Ascending aorta (tissue), 2 donors: Measurements from ENCODE around the gene ADAMTSL2. TPM values are rescaled to one million over a fixed set of nuclear protein-coding genes. Genes with fewer than 3 reads are reported as not detected.
"Not testable (repeated sequence)": the region's sequence is repeated elsewhere in the genome, so short reads cannot be mapped to it uniquely, and the experiment has no call there.

Experiments
- DNase-seq, 2 donors: peaks; one replicate each; pipeline ENCODE4 v3.0.0-alpha.2; 2019; ENCODE audit warnings: low spot score in 2 of 2
- H3K27ac ChIP-seq, 2 donors: fragments of 200-600 bp; sonication (generic); one replicate each; pipeline ENCODE4 v1.5.1; 2016 to 2017; ENCODE audit warnings: mild to moderate bottlenecking in 1 of 2
- H3K27me3 ChIP-seq: fragments of 200-600 bp; sonication (generic); one replicate; pipeline ENCODE4 v1.5.1; 2017
- H3K36me3 ChIP-seq, 2 donors: fragments of 200-600 bp; sonication (generic); one replicate each; pipeline ENCODE4 v1.5.1; 2016
- H3K4me1 ChIP-seq, 2 donors: fragments of 200-600 bp; sonication (generic); one replicate each; pipeline ENCODE4 v1.5.1; 2016 to 2017; ENCODE audit warnings: mild to moderate bottlenecking in 1 of 2
- H3K4me3 ChIP-seq, 2 donors: fragments of 200-600 bp; sonication (generic); one replicate each; pipeline ENCODE4 v1.5.1; 2016 to 2017; ENCODE audit warnings: mild to moderate bottlenecking in 1 of 2
- H3K9me3 ChIP-seq, 2 donors: fragments of 200-600 bp; sonication (generic); one replicate each; pipeline ENCODE4 v1.5.1; 2016
- intact Hi-C: fragments of 100-400 bp; cut with DNase I; formaldehyde crosslinking; loops from one replicate; pipeline ENCODE4 v1.15.1; 2023
- total RNA-seq: library from RNA; depleted of rRNA; stranded (reverse); fragments of >200 nt; gene quantifications from one replicate; pipeline ENCODE4 v1.1.0, GENCODE V29; 2016
- TF ChIP-seq, protein P1 (sequence below), 3 experiments: fragments of 200-600 bp in 2 of 3; fragments of 450-650 bp in 1 of 3; sonication (generic) in 2 of 3; IDR thresholded peaks; one replicate each; pipeline ENCODE4 v1.5.1; 2016 to 2019; ENCODE audit warnings: antibody characterized with exemption in 3 of 3, mild to moderate bottlenecking in 1 of 3, moderate library complexity in 1 of 3

The ADAMTSL2 gene
- total RNA-seq, 1 donor from 2014 or later, result 3.4 TPM

- intact Hi-C loops, result no loop called here
- TF ChIP-seq, protein P1, sequence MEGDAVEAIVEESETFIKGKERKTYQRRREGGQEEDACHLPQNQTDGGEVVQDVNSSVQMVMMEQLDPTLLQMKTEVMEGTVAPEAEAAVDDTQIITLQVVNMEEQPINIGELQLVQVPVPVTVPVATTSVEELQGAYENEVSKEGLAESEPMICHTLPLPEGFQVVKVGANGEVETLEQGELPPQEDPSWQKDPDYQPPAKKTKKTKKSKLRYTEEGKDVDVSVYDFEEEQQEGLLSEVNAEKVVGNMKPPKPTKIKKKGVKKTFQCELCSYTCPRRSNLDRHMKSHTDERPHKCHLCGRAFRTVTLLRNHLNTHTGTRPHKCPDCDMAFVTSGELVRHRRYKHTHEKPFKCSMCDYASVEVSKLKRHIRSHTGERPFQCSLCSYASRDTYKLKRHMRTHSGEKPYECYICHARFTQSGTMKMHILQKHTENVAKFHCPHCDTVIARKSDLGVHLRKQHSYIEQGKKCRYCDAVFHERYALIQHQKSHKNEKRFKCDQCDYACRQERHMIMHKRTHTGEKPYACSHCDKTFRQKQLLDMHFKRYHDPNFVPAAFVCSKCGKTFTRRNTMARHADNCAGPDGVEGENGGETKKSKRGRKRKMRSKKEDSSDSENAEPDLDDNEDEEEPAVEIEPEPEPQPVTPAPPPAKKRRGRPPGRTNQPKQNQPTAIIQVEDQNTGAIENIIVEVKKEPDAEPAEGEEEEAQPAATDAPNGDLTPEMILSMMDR (IDR thresholded peaks at IDR 0.05), result no peak
- peaks cover 11 to 32% of the 10 kb centered on the region in 2 donors for H3K4me1 ChIP-seq
- no peak overlapping the region for H3K4me3 ChIP-seq
- no peak for DNase-seq
- no peak overlapping the region for H3K27ac ChIP-seq
- H3K9me3 ChIP-seq, result no peaks in the 10 kb centered on the region
- no peaks in the 10 kb centered on the region for H3K36me3 ChIP-seq
- no peaks in the 10 kb centered on the region for H3K27me3 ChIP-seq
Measured at GRCh38 chr9:133563291-133563796, 28.8 kb downstream of the ADAMTSL2 start.

- DNase-seq, intact Hi-C loops, H3K9me3 ChIP-seq, H3K27me3 ChIP-seq, H3K27ac ChIP-seq, H3K4me3 ChIP-seq, H3K36me3 ChIP-seq: not testable (repeated sequence)
- H3K4me1 ChIP-seq, result peaks cover 11 to 29% of the 10 kb centered on the region in 2 donors
Measured at GRCh38 chr9:133563814-133564213, 29.3 kb downstream of the ADAMTSL2 start.

GRCh38 chr9:133564451-133565116 is 30.1 kb downstream of the ADAMTSL2 start:
- TF ChIP-seq, protein P1 (IDR thresholded peaks at IDR 0.05), result peak in 1 of 3 experiments; percentile 9
- no peak for DNase-seq
- intact Hi-C loops, result no loop called here

DNA sequence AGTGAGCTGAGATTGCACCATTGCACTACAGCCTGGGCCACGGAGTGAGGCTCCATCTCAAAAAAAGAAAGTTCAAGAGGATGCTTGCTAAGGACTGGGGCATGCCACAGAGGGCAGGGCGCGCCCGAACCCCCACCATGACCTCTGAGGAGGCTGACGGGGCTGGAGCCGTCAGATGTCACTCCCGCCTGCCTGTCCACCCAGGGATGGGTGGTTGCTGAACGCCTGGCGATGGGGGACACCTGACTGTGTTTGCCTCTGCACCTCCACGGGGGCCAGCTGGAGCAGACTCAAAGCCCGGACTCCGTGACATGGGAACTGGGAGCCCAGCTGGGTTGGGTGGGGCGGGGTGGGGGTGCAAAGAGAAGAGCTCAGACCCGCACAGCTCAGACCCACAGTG is 31.9 kb downstream of the ADAMTSL2 start:
- Histone ChIP-seq H3K4me3 (no peak overlapping the region), H3K9me3 (no peaks in the 10 kb centered on the region), H3K27ac (no peak overlapping the region), H3K27me3 (no peaks in the 10 kb centered on the region), H3K4me1 (peaks cover 11 to 17% of the 10 kb centered on the region in 2 donors), H3K36me3 (no peaks in the 10 kb centered on the region)
- no peak for DNase-seq
- TF ChIP-seq, protein P1 (IDR thresholded peaks at IDR 0.05), result no peak
- intact Hi-C loops, result no loop called here

More at GRCh38 chr9:133564451-133565116, 30.1 kb downstream of the ADAMTSL2 start:
- H3K4me3 ChIP-seq, result no peak overlapping the region
- H3K27ac ChIP-seq, result peak overlapping the region; percentile 10 to 76
- H3K27me3 ChIP-seq, result no peaks in the 10 kb centered on the region
- H3K9me3 ChIP-seq, result no peaks in the 10 kb centered on the region
- H3K36me3 ChIP-seq, result no peaks in the 10 kb centered on the region
- peaks cover 11 to 26% of the 10 kb centered on the region in 2 donors for H3K4me1 ChIP-seq

- Histone ChIP-seq H3K27me3 (no peaks in the 10 kb centered on the region), H3K36me3 (no peaks in the 10 kb centered on the region), H3K4me1 (peaks cover 11 to 18% of the 10 kb centered on the region in 2 donors), H3K27ac (no peak overlapping the region), H3K9me3 (no peaks in the 10 kb centered on the region), H3K4me3 (no peak overlapping the region)
- intact Hi-C loops, result no loop called here
- TF ChIP-seq, protein P1 (IDR thresholded peaks at IDR 0.05), result no peak
- no peak for DNase-seq
Measured at GRCh38 chr9:133566817-133567216, 32.3 kb downstream of the ADAMTSL2 start.

GRCh38 chr9:133568186-133568585 is 33.7 kb downstream of the ADAMTSL2 start:
- Histone ChIP-seq H3K27ac (no peak overlapping the region), H3K27me3 (no peaks in the 10 kb centered on the region), H3K4me1 (peaks cover 19 to 28% of the 10 kb centered on the region in 2 donors), H3K36me3 (no peaks in the 10 kb centered on the region), H3K9me3 (no peaks in the 10 kb centered on the region), H3K4me3 (no peak overlapping the region)
- intact Hi-C loops, result no loop called here
- TF ChIP-seq, protein P1 (IDR thresholded peaks at IDR 0.05), result no peak
- DNase-seq, result no peak
